ENCODE data around the gene ZNF70. TPM values are rescaled to one million over a fixed set of nuclear protein-coding genes. Genes with fewer than 3 reads are reported as not detected.

Gene ZNF70
- total RNA-seq, 2 experiments from 2014 or later, result 1.6 to 1.8 TPM

GRCh38 chr22:23689414-23689813 lies 61.5 kb downstream of the ZNF70 start:
- no peak overlapping the region for H3K4me3 Mint-ChIP-seq
- H3K4me1 Mint-ChIP-seq, result no peaks in the 10 kb centered on the region
- peaks cover 18% of the 10 kb centered on the region for H3K36me3 Mint-ChIP-seq (ENCODE audit: low read depth)
- DNase-seq, result no peak
- ChIA-PET POLR2A (no interaction called here), CTCF (no interaction called here)
- no peak overlapping the region for H3K27ac Mint-ChIP-seq
- no peaks in the 10 kb centered on the region for H3K27me3 Mint-ChIP-seq
- no peaks in the 10 kb centered on the region for H3K9me3 Mint-ChIP-seq

Other genes starting within 250 kb of the ZNF70 start
- gene IGLL1, start 170.8 kb downstream of the ZNF70 start, total RNA-seq, result 1 to 10 TPM; 2.2 to 2.3 TPM
- gene DRICH1, start 118.8 kb downstream of the ZNF70 start, total RNA-seq, result under 1 TPM; 0.38 to 0.48 TPM
- gene RGL4, start 60.1 kb downstream of the ZNF70 start, total RNA-seq, result 10 to 100 TPM; 26.9 to 28.8 TPM
- gene VPREB3, start 3.3 kb upstream of the ZNF70 start, total RNA-seq, result not detected
- 1 to 10 TPM in 1 of 2 experiments, under 1 TPM in 1; 0.60 to 1.1 TPM for gene C22orf15, start 11.9 kb upstream of the ZNF70 start, total RNA-seq
- gene CHCHD10, start 16.9 kb upstream of the ZNF70 start, total RNA-seq, result 10 to 100 TPM; 62.4 to 63.2 TPM
- gene MMP11, start 21.7 kb upstream of the ZNF70 start, total RNA-seq, result under 1 TPM; 0.20 to 0.28 TPM
- gene SMARCB1, start 35.9 kb upstream of the ZNF70 start, total RNA-seq, result 10 to 100 TPM; 65.6 to 66.9 TPM
- 1 to 10 TPM; 7.8 to 8.3 TPM for gene DERL3, start 87.9 kb upstream of the ZNF70 start, total RNA-seq
- gene SLC2A11, start 106.8 kb upstream of the ZNF70 start, total RNA-seq, result 1 to 10 TPM; 6.5 TPM
- 100 to 1,000 TPM; 836 to 882 TPM for gene MIF, start 143.3 kb upstream of the ZNF70 start, total RNA-seq
- not detected for gene GSTT2B, start 210.1 kb upstream of the ZNF70 start, total RNA-seq
- gene DDTL, start 215.8 kb upstream of the ZNF70 start, total RNA-seq, result 1 to 10 TPM; 2.2 to 2.3 TPM
- gene DDT, start 223.3 kb upstream of the ZNF70 start, total RNA-seq, result 100 to 1,000 TPM; 116 to 119 TPM
- not detected for gene GSTT2, start 229.0 kb upstream of the ZNF70 start, total RNA-seq